HEK293T (cell line): Measurements from ENCODE around the gene RAD51B.
"Not testable (repeated sequence)": the region's sequence is repeated elsewhere in the genome, so short reads cannot be mapped to it uniquely, and the experiment has no call there.

Experiments
- BHLHE40 ChIP-seq: fragments of 450-650 bp; IDR thresholded peaks from 2 replicates; pipeline ENCODE4 v1.6.1; 2016; ENCODE audit warnings: mild to moderate bottlenecking, moderate library complexity, borderline replicate concordance
- ELF4 ChIP-seq: fragments of 450-650 bp; IDR thresholded peaks from 2 replicates; pipeline ENCODE4 v1.6.1; 2017; ENCODE audit warnings: antibody characterized with exemption
- FOXA1 ChIP-seq: fragments of 450-650 bp; IDR thresholded peaks from 2 replicates; pipeline ENCODE4 v1.6.1; 2016; ENCODE audit warnings: mild to moderate bottlenecking
- FOXK2 ChIP-seq: fragments of 450-650 bp; IDR thresholded peaks from 2 replicates; pipeline ENCODE4 v1.6.1; 2016; ENCODE audit warnings: mild to moderate bottlenecking
- FOXM1 ChIP-seq: fragments of 450-650 bp; IDR thresholded peaks from 2 replicates; pipeline ENCODE4 v1.6.1; 2017; ENCODE audit warnings: mild to moderate bottlenecking, borderline replicate concordance
- HDGF ChIP-seq: fragments of 450-650 bp; IDR thresholded peaks from 2 replicates; pipeline ENCODE4 v1.6.1; 2017; ENCODE audit warnings: antibody characterized with exemption, borderline replicate concordance
- L3MBTL2 ChIP-seq: fragments of 450-650 bp; conservative IDR thresholded peaks from 2 replicates; pipeline ENCODE4 v1.6.1; 2016; ENCODE audit warnings: mild to moderate bottlenecking
- SP1 ChIP-seq: fragments of 450-650 bp; IDR thresholded peaks from 2 replicates; pipeline ENCODE4 v1.6.1; 2017
- SUZ12 ChIP-seq: fragments of 450-650 bp; IDR thresholded peaks from 2 replicates; pipeline ENCODE4 v1.6.1; 2016; ENCODE audit warnings: mild to moderate bottlenecking
- TARDBP ChIP-seq: fragments of 450-650 bp; IDR thresholded peaks from 2 replicates; pipeline ENCODE4 v1.6.1; 2016

DNA sequence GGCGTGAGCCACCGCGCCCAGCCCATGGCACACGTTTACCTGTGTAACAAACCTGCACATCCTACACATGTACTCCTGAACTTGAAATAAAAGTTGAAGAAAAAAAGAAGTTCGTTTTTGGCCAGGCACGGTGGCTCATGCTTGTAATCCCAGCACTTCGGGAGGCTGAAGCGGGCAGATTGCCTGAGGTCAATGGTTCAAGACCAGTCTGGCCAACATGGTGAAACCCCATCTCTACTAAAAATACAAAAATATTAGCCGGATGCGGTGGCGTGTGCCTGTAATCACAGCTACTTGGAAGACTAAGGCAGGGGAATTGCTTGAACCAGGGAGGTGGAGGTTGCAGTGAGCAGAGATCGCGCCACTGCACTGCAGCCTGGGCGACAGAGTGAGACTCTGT is 879.2 kb downstream of the RAD51B start:
- TF ChIP-seq TARDBP, FOXK2, BHLHE40, L3MBTL2, FOXM1, SUZ12, SP1, FOXA1, ELF4, HDGF: not testable (repeated sequence)
